Measurements from ENCODE around the gene TMEM255B. TPM values are rescaled to one million over a fixed set of nuclear protein-coding genes. Genes with fewer than 3 reads are reported as not detected.
"Not testable (repeated sequence)": the region's sequence is repeated elsewhere in the genome, so short reads cannot be mapped to it uniquely, and the experiment has no call there.

The TMEM255B gene
- total RNA-seq, 1 donor from 2014 or later: 45.6 TPM

- DNase-seq (ENCODE audit: low read depth in 2 of 2): peak in 1 of 2 donors; percentile 28
These were observed 57.4 kb downstream of the TMEM255B start for GRCh38 chr13:113816254-113816929.

GRCh38 chr13:113816946-113817859 is 58.2 kb downstream of the TMEM255B start:
- peak; percentile 90 to 94 for DNase-seq (ENCODE audit: low read depth in 2 of 2)

GRCh38 chr13:113817860-113818691 is 59.0 kb downstream of the TMEM255B start:
- DNase-seq (ENCODE audit: low read depth in 2 of 2): no peak

- no peak for DNase-seq (ENCODE audit: low read depth in 2 of 2)
These were observed 59.8 kb downstream of the TMEM255B start for GRCh38 chr13:113818700-113819295.

- DNase-seq (ENCODE audit: low read depth in 2 of 2): no peak
These were observed 60.3 kb downstream of the TMEM255B start for GRCh38 chr13:113819341-113819730.

GRCh38 chr13:113819731-113820715 is 61.0 kb downstream of the TMEM255B start:
- no peak for DNase-seq (ENCODE audit: low read depth in 2 of 2)

GRCh38 chr13:113820813-113821651 is 62.0 kb downstream of the TMEM255B start:
- peak; percentile 42 to 92 for DNase-seq (ENCODE audit: low read depth in 2 of 2)

GRCh38 chr13:113821847-113822246 is 62.8 kb downstream of the TMEM255B start:
- DNase-seq (ENCODE audit: low read depth in 2 of 2): no peak

GRCh38 chr13:113822266-113822665 is 63.2 kb downstream of the TMEM255B start:
- no peak for DNase-seq (ENCODE audit: low read depth in 2 of 2)

GRCh38 chr13:113822956-113823744 is 64.1 kb downstream of the TMEM255B start:
- no peak for DNase-seq (ENCODE audit: low read depth in 2 of 2)

GRCh38 chr13:113823771-113824170 is 64.7 kb downstream of the TMEM255B start:
- no peak for DNase-seq (ENCODE audit: low read depth in 2 of 2)

- DNase-seq (ENCODE audit: low read depth in 2 of 2): no peak
These were observed 66.8 kb downstream of the TMEM255B start for GRCh38 chr13:113825841-113826240.

GRCh38 chr13:113826446-113826845 is 67.4 kb downstream of the TMEM255B start:
- not testable (repeated sequence) for DNase-seq (ENCODE audit: low read depth in 2 of 2)

- no peak for DNase-seq (ENCODE audit: low read depth in 2 of 2)
These were observed 68.0 kb downstream of the TMEM255B start for GRCh38 chr13:113827021-113827420.

GRCh38 chr13:113828282-113828825 is 69.3 kb downstream of the TMEM255B start:
- DNase-seq (ENCODE audit: low read depth in 2 of 2): no peak

GRCh38 chr13:113830426-113830950 is 71.5 kb downstream of the TMEM255B start:
- not testable (repeated sequence) for DNase-seq (ENCODE audit: low read depth in 2 of 2)

GRCh38 chr13:113831061-113831460 is 72.0 kb downstream of the TMEM255B start:
- DNase-seq (ENCODE audit: low read depth in 2 of 2): no peak

- DNase-seq (ENCODE audit: low read depth in 2 of 2): no peak
These were observed 73.2 kb downstream of the TMEM255B start for GRCh38 chr13:113832205-113832604.
